HG02852 (cell line): ENCODE data around the gene MALT1.
A peak's percentile ranks its signal among the peaks of the same experiment; 100 is the strongest.
"Not testable (repeated sequence)": the region's sequence is repeated elsewhere in the genome, so short reads cannot be mapped to it uniquely, and the experiment has no call there.

Experiments
- ATAC-seq: cut with Tn5 transposase; IDR thresholded peaks from one replicate; pipeline ENCODE4 v1.9.1; 2021; ENCODE audit warnings: mild to moderate bottlenecking, moderate library complexity; ENCODE audit not compliant: unreplicated experiment

Gene MALT1

DNA sequence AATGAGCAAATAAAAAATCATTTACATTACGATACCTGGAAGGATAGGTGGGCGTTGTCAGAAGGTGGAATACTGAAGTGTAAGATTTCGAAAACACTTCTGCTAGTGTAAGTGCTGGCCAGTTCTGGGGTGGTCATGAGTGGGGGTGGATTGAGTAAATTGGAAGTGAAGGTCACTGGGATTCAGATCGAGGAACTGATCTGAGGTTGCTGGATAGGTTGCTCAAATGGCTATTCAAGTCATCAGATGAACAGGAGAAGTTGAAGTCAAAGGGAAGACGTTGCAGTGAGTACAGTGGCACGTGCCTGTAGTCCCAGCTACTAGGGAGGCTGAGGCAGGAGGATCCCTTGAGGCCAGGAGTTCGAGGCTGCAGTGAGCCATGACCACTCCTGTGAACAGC lies 95.7 kb downstream of the MALT1 start:
- ATAC-seq: no peak

- peak; percentile 82 for ATAC-seq
Observed at GRCh38 chr18:58768293-58768974, 97.2 kb downstream of the MALT1 start.

DNA sequence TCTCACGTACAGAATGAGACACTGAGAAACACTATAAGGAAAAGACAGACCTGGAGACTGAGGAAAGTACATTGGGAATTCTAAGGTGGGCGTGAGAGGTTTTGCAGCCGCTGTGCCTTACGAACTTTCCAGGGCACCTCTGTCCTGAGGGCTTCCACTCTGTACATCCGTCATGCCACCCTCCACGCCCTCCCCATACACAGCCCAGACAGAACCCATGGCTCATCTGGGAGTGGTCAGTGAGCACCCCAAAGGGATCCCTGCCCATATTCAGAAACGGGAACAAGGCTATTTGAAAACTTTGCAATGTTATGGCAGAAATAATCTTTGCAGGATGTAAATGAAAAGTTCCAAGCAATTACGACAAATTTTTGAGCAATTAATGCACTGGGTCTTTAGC lies 98.1 kb downstream of the MALT1 start:
- ATAC-seq: no peak

DNA sequence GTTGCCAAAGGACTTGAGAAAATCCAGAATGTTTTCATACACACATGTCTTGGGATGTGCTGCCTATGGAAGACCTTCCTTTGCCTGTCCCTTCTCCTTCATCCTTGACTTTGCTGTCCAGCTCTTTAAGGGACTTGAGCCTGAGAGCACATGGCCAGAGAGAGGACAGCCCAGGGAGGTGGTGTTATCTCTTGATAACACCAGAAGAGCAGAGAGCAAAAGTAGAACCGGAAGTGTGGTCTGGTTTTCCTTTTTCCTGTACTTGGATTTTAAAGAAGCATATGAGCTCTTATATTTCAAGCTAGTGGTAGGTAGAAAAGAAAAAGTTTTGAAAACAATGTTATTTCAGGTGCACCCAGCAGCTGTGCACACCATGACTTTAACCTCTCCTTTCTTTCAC lies 99.3 kb downstream of the MALT1 start:
- no peak for ATAC-seq

DNA sequence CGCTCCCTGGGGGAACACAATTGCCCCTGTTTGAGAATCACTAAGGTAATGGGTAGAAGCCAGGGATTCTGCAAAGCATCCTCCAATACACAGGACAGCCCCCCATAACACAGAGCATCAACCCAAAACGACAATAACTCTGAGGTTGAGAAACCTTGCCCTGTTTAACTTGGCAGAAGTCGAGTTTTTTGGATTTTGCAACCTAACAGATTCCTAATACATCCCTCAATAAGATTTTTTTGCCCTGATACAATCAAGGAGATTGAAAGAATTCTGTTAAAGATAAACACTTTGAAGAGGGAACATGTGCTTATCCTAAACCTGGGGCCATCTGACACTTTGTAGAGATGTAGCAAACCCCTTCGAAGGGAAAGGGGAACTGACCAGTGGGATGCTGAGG lies 100.9 kb downstream of the MALT1 start:
- ATAC-seq: no peak

- ATAC-seq: no peak
Observed at GRCh38 chr18:58776084-58776483, 104.8 kb downstream of the MALT1 start.

- not testable (repeated sequence) for ATAC-seq
Observed at GRCh38 chr18:58776541-58776940, 105.3 kb downstream of the MALT1 start.

DNA sequence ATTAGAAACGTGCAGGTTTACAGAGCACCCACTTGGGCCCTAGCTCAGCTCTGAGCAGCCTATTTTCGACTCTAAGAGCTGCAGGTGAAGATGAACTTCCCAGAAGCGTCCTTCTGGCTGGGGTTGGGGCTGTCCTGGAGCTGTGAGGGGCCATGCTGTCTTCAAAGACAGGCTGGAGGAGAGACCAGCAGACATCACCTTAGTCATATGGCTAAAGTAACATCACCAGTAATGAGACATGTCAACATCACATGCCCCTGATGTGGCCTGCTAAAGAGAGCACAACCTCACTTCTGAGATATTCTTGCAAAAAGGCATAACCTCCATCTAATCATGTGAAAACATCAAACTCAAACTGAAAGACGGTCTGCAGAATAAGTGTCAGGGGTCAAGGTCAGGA lies 106.2 kb downstream of the MALT1 start:
- ATAC-seq: no peak

DNA sequence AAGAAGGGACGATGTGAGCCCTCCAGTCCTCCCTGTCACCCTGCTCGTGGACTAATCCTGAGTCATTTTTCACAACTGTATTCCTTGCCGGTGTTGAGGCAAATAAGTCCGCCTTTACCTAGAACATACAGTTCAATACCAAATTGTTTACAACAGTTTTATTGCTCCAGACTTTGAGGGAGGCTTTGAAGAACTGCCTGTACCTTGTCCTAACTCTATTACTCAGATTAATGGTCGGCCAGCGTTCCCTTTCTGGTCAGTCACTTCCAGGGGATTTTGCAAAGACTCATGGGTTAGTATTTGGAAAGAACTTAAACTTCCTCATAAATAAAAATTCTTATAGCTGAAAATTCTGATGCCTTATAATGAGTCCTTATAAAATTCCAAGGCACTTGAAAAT lies 108.3 kb downstream of the MALT1 start:
- ATAC-seq: no peak

- ATAC-seq: no peak
Observed at GRCh38 chr18:58780045-58780444, 108.8 kb downstream of the MALT1 start.

GRCh38 chr18:58781627-58782194 lies 110.4 kb downstream of the MALT1 start:
- peak; percentile 79 for ATAC-seq

- no peak for ATAC-seq
Observed at GRCh38 chr18:58784601-58785137, 113.4 kb downstream of the MALT1 start.

DNA sequence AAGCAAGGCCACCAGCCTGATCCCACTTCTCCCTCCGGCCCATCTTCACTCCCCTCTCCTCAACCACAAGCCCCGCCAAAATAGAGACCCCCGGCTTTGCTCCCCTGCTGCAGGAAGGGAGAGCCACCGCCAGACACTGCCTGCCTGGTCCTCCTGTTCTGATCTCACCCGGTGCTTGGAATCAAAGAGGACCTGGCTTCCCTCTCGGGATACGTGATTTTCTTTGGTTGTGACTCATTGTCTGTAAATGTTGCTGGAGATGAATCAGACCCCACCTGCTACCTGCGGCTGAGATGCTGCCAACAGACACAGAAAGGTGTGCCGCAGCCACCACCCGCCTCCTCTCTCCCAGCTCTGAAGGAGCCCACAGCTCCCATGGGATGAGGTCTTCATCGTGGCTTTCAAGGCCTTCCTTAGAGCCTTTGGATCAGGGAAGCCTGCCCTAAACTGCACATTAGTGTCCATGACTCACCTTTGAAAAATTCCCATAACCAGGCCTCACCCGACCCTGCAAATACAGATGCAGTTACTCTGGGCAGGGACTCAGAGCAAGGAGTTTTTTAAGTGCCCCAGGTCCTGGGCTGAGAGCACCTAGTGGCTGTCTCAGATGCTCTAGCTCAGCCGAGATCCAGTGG lies 114.0 kb downstream of the MALT1 start:
- ATAC-seq: no peak

GRCh38 chr18:58785870-58786269 lies 114.6 kb downstream of the MALT1 start:
- ATAC-seq: no peak

- no peak for ATAC-seq
Observed at GRCh38 chr18:58787536-58788149, 116.4 kb downstream of the MALT1 start.

DNA sequence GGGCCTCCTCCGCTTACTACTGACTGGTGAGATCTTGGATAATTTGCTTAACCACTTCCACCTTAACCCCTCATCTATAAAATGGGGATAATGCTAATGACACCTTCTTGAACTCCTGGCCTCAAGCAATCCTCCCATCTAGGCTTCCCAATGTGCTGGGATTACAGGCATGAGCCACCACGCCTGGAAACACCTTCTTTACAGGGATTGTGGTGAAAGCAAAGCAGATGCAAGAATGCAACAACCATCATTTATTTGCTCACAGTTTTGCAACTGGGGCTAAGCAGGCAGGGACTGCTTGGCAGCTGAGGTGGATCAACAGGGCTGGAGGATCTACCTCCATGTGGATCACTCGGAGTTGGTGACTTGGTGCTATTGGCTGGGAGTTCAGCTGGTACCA lies 117.2 kb downstream of the MALT1 start:
- no peak for ATAC-seq

GRCh38 chr18:58788971-58789875 lies 118.0 kb downstream of the MALT1 start:
- no peak for ATAC-seq

GRCh38 chr18:58789876-58790240 lies 118.6 kb downstream of the MALT1 start:
- ATAC-seq: no peak

DNA sequence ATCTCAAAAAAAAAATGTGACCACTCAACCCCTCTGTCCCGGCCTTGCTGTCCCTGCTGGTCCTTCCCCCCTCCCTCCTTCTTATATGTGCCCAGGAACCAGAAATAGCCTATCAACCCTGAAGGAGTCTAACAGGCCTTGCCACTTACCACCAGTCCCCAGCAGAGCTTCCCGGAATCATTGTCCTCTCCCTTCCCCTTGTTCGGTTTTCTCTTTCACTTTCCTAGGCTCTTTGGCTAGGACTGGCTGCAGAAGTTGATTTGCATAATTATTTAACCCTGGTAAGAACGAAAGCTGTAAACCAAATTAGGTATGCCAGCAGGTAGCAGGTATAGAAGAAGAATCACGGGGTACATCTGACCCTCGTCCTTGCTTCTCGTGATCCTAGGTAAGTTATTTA lies 120.8 kb downstream of the MALT1 start:
- ATAC-seq: peak; percentile 95

DNA sequence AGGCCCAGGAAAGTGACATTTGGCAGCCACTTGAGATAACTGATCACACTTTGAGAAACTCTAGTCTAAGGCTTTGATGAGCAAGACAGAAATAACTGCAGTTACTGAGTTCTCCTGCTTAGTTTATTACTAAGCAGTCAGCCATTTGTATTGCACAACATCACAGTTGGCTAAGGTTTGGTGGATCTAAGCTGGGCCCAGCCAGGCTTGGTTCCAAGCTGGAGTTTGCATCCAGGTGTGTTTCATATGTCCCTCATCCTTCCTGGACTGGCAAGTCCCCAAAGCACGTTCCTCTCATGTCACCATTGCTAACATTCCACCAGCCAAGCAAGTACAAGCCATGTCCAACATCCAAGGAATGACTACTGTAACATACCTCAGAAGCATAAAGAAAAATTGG lies 122.1 kb downstream of the MALT1 start:
- ATAC-seq: no peak

DNA sequence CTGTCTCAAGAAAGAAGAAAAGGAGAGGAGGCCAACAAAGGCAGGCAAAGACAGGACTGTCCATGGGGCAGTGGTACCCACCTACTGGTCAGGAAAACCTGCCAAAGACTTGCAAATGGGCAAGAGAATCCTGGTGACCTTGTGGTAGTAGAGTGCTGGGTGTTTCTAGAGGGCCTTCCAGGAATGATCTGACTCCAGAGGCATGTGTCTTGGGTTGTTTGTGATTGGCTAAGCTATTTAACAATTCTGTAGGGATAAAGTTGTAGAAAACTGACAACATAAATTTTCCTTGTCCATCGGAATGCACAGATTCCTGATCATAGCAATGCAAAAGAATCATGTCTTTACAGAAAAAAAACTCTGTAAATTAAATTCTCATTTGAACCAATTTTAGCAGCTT lies 125.0 kb downstream of the MALT1 start:
- ATAC-seq: no peak
